K562 (cell line): ENCODE data around the gene C5orf52. TPM values are rescaled to one million over a fixed set of nuclear protein-coding genes. Genes with fewer than 3 reads are reported as not detected.

ENCODE experiments used
- ATAC-seq: fragments of 200-7000 bp; cut with Tn5 transposase; 3 replicates; pipeline ENCODE4 v1.9.1; 2020; ENCODE audit warnings: moderate library complexity
- BruUV-seq: library from RNA; stranded (reverse); fragments of 400-500 nt; replicated peaks from 2 replicates; lab custom pipeline; 2021; lab: Mats Ljungman, UMichigan
- CTCF ChIA-PET: fragments of 300-600 bp; formaldehyde crosslinking; extraction: SDS; loops from one replicate; lab custom pipeline; 2021; ENCODE audit warnings: low intra/inter-chr PET ratio; lab: Yijun Ruan, JAX
- POLR2A ChIA-PET: fragments of 300-600, 350-650 bp; sonication (Branson Sonifier 250); formaldehyde crosslinking; extraction: SDS; loops from one replicate; lab custom pipeline; 2021; ENCODE audit warnings: antibody characterized with exemption, inconsistent platforms; lab: Yijun Ruan, JAX
- DNase-seq, 4 experiments: peaks; one replicate each; pipeline versions ENCODE4 v3.0.0 to v3.0.0-alpha.2; 2011 to 2018; ENCODE audit warnings: low spot score in 3 of 4, mixed read lengths in 3 of 4; ENCODE audit errors: extremely low read depth in 1 of 4
- FAIRE-seq: peaks from 2 replicates; lab custom pipeline; 2011; peaks lifted over from hg19 to GRCh38; lab: Jason Lieb, UNC
- H2AFZ ChIP-seq: 2 replicates; pipeline ENCODE4 v1.6.0; 2011; ENCODE audit warnings: low read depth, low read length, control low read depth, inconsistent platforms
- H3K27ac ChIP-seq: fragments of 200-600 bp; 3 replicates; pipeline ENCODE4 v1.8.0; 2011; ENCODE audit warnings: low read depth, mild to moderate bottlenecking, control low read depth, inconsistent platforms, low read length, moderate library complexity, mixed read lengths; ENCODE audit errors: extremely low read depth
- H3K27me3 ChIP-seq, 2 experiments: fragments of 300-600 bp in 1 of 2; 2 replicates in 1 of 2; 3 replicates in 1 of 2; pipeline versions ENCODE4 v1.6.0 to v1.8.0; 2011; ENCODE audit warnings: inconsistent platforms in 2 of 2, low read length in 2 of 2, mild to moderate bottlenecking in 1 of 2, mixed read lengths in 1 of 2, moderate library complexity in 1 of 2; ENCODE audit not compliant: control insufficient read depth in 2 of 2, insufficient read depth in 2 of 2
- H3K36me3 ChIP-seq: fragments of 300-600 bp; 3 replicates; pipeline ENCODE4 v1.8.0; 2011; ENCODE audit warnings: mild to moderate bottlenecking, low read length, inconsistent platforms; ENCODE audit not compliant: control insufficient read depth, insufficient read depth
- H3K4me1 ChIP-seq, 2 experiments: fragments of 200-600 bp in 1 of 2; replicated peaks in 1 of 2; 2 replicates in 1 of 2; 3 replicates in 1 of 2; pipeline versions ENCODE4 v1.5.1 to v1.8.0; 2011; ENCODE audit warnings: inconsistent platforms in 2 of 2, low read length in 2 of 2, mild to moderate bottlenecking in 1 of 2, mixed read lengths in 1 of 2, moderate library complexity in 1 of 2; ENCODE audit not compliant: control insufficient read depth in 2 of 2, insufficient read depth in 2 of 2
- H3K4me2 ChIP-seq: 2 replicates; pipeline ENCODE4 v1.6.1; 2011; ENCODE audit warnings: low read length, control low read depth, inconsistent platforms, mixed read lengths; ENCODE audit not compliant: insufficient read depth
- H3K4me3 ChIP-seq: fragments of 200-600 bp; sonication (generic), shearing (Covaris generic); 2 replicates; pipeline ENCODE4 v1.5.1; 2016; ENCODE audit warnings: control low read depth, inconsistent platforms
- H3K79me2 ChIP-seq: fragments of 200-600 bp; 3 replicates; pipeline ENCODE4 v1.8.0; 2011; ENCODE audit warnings: low read length, inconsistent platforms; ENCODE audit not compliant: control insufficient read depth, insufficient read depth
- H3K9ac ChIP-seq, 2 experiments: 2 replicates each; pipeline versions ENCODE4 v1.6.0 to v1.6.1; 2011; ENCODE audit warnings: low read depth in 2 of 2, low read length in 2 of 2, control low read depth in 1 of 2, inconsistent platforms in 1 of 2, mild to moderate bottlenecking in 1 of 2, mixed read lengths in 1 of 2; ENCODE audit not compliant: insufficient read depth in 1 of 2
- H3K9me1 ChIP-seq: one replicate; pipeline ENCODE4 v1.6.0; 2011; ENCODE audit warnings: inconsistent platforms, mild to moderate bottlenecking, low read length, moderate library complexity; ENCODE audit not compliant: control insufficient read depth, insufficient read depth
- H3K9me3 ChIP-seq: replicated peaks from 2 replicates; pipeline ENCODE4 v1.5.1; 2011; ENCODE audit warnings: low read depth, low read length, inconsistent platforms; ENCODE audit not compliant: control insufficient read depth, insufficient read depth
- H4K20me1 ChIP-seq: replicated peaks from 2 replicates; pipeline ENCODE4 v1.6.1; 2011; ENCODE audit warnings: low read length, inconsistent platforms, mixed read lengths; ENCODE audit not compliant: control insufficient read depth, insufficient read depth
- CHD2 ChIP-seq: IDR thresholded peaks from 2 replicates; pipeline ENCODE4 v1.6.1; 2011; ENCODE audit warnings: low read depth, low read length
- CTCFL ChIP-seq: IDR thresholded peaks from 2 replicates; pipeline ENCODE4 v1.6.1; 2011; ENCODE audit warnings: borderline replicate concordance, low read depth, mild to moderate bottlenecking, moderate library complexity, low read length; ENCODE audit not compliant: insufficient read depth, poor library complexity, severe bottlenecking
- E2F6 ChIP-seq, 2 experiments: IDR thresholded peaks; 2 replicates each; pipeline ENCODE4 v1.6.1; 2011; ENCODE audit warnings: borderline replicate concordance in 1 of 2, control low read depth in 1 of 2, low read depth in 1 of 2, low read length in 1 of 2, mild to moderate bottlenecking in 1 of 2, mixed read lengths in 1 of 2, moderate library complexity in 1 of 2; ENCODE audit not compliant: insufficient read depth in 1 of 2, insufficient read length in 1 of 2, poor library complexity in 1 of 2, severe bottlenecking in 1 of 2; ENCODE audit errors: extremely low read depth in 1 of 2
- ID3 ChIP-seq, 2 experiments: fragments of 250-450 bp in 1 of 2; fragments of 450-650 bp in 1 of 2; sonication (Bioruptor Pico) in 1 of 2; IDR thresholded peaks; 2 replicates each; pipeline versions ENCODE4 v1.6.1 to v1.8.0; 2016 to 2021; ENCODE audit warnings: mild to moderate bottlenecking in 2 of 2, moderate library complexity in 2 of 2, missing compliant biosample characterization in 1 of 2, missing genetic modification characterization in 1 of 2
- LARP7 ChIP-seq: fragments of 450-650 bp; IDR thresholded peaks from 2 replicates; pipeline ENCODE4 v1.6.1; 2016
- MTA3 ChIP-seq: fragments of 450-650 bp; formaldehyde crosslinking; IDR thresholded peaks from 2 replicates; pipeline ENCODE4 v1.6.1; 2017; ENCODE audit warnings: mild to moderate bottlenecking, borderline replicate concordance
- NUFIP1 ChIP-seq: fragments of 450-650 bp; IDR thresholded peaks from 2 replicates; pipeline ENCODE4 v1.6.1; 2018; ENCODE audit not compliant: partially characterized antibody
- POLR2H ChIP-seq: IDR thresholded peaks from 2 replicates; pipeline ENCODE4 v1.6.1; 2016; ENCODE audit warnings: missing genetic modification characterization, low read depth, mild to moderate bottlenecking, control low read depth, missing compliant biosample characterization, moderate library complexity
- YBX1 ChIP-seq: fragments of 450-650 bp; IDR thresholded peaks from 2 replicates; pipeline ENCODE4 v1.7.1; 2016; ENCODE audit warnings: mild to moderate bottlenecking
- ZNF12 ChIP-seq: sonication (generic); formaldehyde crosslinking; IDR thresholded peaks from 2 replicates; pipeline ENCODE4 v1.4.0; 2020; ENCODE audit warnings: mild to moderate bottlenecking, missing genetic modification reagents
- ZNF24 ChIP-seq: fragments of 450-650 bp; IDR thresholded peaks from 2 replicates; pipeline ENCODE4 v1.6.1; 2016
- ZNF253 ChIP-seq: fragments of 250-450 bp; sonication (Bioruptor Pico); conservative IDR thresholded peaks from 2 replicates; pipeline ENCODE4 v1.6.1; 2021; ENCODE audit warnings: mild to moderate bottlenecking
- ZNF324 ChIP-seq: fragments of 250-450 bp; sonication (Bioruptor Pico); IDR thresholded peaks from 2 replicates; pipeline ENCODE4 v1.4.0; 2020; ENCODE audit warnings: mild to moderate bottlenecking
- ZSCAN32 ChIP-seq: fragments of 450-650 bp; formaldehyde crosslinking; IDR thresholded peaks from 2 replicates; pipeline ENCODE4 v1.4.0; 2020; ENCODE audit warnings: mild to moderate bottlenecking, moderate library complexity
- WGBS: fragments of 100-300 bp; shearing (Covaris generic); methylation state at CpG from one replicate; pipeline ENCODE4 v1.1.6; 2016; ENCODE audit warnings: low coverage, mixed read lengths; ENCODE audit not compliant: insufficient coverage; ENCODE audit errors: missing lambda C conversion rate; 5-methylcytosine and 5-hydroxymethylcytosine counted together
- in situ Hi-C: fragments of 300-500 bp; cut with MboI; formaldehyde crosslinking; loops from 4 replicates; pipeline ENCODE4 v1.15.0; 2018; ENCODE audit warnings: inconsistent platforms, mixed read lengths
- intact Hi-C: fragments of 100-400 bp; cut with micrococcal nuclease; formaldehyde crosslinking; loops from 2 replicates; pipeline ENCODE4 v1.14.2; 2022
- polyA plus RNA-seq, 8 experiments: library from polyadenylated mRNA; depleted of rRNA in 4 of 8; stranded (reverse) in 5 of 8; unstranded in 3 of 8; fragments of >200 nt; fragmentation: Nextera tagmentation in 2 of 8; fragmentation: Illumina TruSeq in 1 of 8; extraction: Ambion mirVana in 2 of 8; extraction: Trizol in 1 of 8; gene quantifications; 2 replicates each; pipeline versions ENCODE4 v1.2.1 to v1.2.3, GENCODE V29; 2011 to 2014; ENCODE audit warnings: inconsistent platforms in 1 of 8, missing spikeins in 1 of 8
- total RNA-seq, 7 experiments: library from RNA; depleted of rRNA in 6 of 7; stranded (reverse); fragments of >200 nt in 6 of 7; fragmentation: Illumina TruSeq in 2 of 7; extraction: Trizol in 2 of 7; gene quantifications; 2 replicates each; pipeline versions ENCODE4 v1.2.1 to v1.2.3, GENCODE V29; 2011 to 2021; ENCODE audit warnings: low replicate concordance in 1 of 7

The C5orf52 gene
- total and polyA plus RNA-seq, 9 of the 15 experiments (the other 6 are each of a cell fraction or from before 2014, with no cell fraction given), result not detected

- Histone ChIP-seq H3K27me3 (peaks cover 10 to 34% of the 10 kb centered on the region in 2 experiments), H2AFZ (no peak overlapping the region), H3K27ac (no peak overlapping the region), H3K9me3 (no peaks in the 10 kb centered on the region), H3K4me3 (no peak overlapping the region), H4K20me1 (no peaks in the 10 kb centered on the region), H3K9ac (no peak overlapping the region), H3K36me3 (no peaks in the 10 kb centered on the region), H3K9me1 (no peaks in the 10 kb centered on the region), H3K79me2 (no peaks in the 10 kb centered on the region), H3K4me1 (no peaks in the 10 kb centered on the region), H3K4me2 (no peak overlapping the region)
- CTCF ChIA-PET, result no interaction called here
- no TSS peak for BruUV-seq
- TF ChIP-seq MTA3 (no peak), ID3 (CRISPR knock-in tag; IDR thresholded peaks at IDR 0.05) (no peak), ID3 (tag; IDR thresholded peaks at IDR 0.05) (no peak), NUFIP1 (no peak), ZNF253 (no peak)
- DNase-seq (no peak), ATAC-seq (no peak), FAIRE-seq (no peak)
- intact Hi-C loops, result no loop called here
- WGBS, result 2% methylated on average over 9 of the region's 9 CpGs
- in situ Hi-C loops, result no loop called here
- POLR2A ChIA-PET, result no interaction called here
Measured at GRCh38 chr5:157679801-157680200, 8.5 kb downstream of the C5orf52 start.

- DNase-seq (no peak), ATAC-seq (no peak), FAIRE-seq (no peak)
- Histone ChIP-seq H2AFZ (no peak overlapping the region), H3K4me3 (no peak overlapping the region), H3K4me1 (no peaks in the 10 kb centered on the region), H3K9ac (no peak overlapping the region), H3K4me2 (no peak overlapping the region), H3K9me1 (no peaks in the 10 kb centered on the region), H3K27me3 (peaks cover 10 to 34% of the 10 kb centered on the region in 2 experiments), H3K9me3 (no peaks in the 10 kb centered on the region), H3K27ac (no peak overlapping the region), H4K20me1 (no peaks in the 10 kb centered on the region), H3K79me2 (no peaks in the 10 kb centered on the region), H3K36me3 (no peaks in the 10 kb centered on the region)
- in situ Hi-C loops, result no loop called here
- WGBS, result 0% methylated on average over 2 of the region's 2 CpGs
- no TSS peak for BruUV-seq
- POLR2A ChIA-PET, result no interaction called here
- CTCF ChIA-PET, result no interaction called here
- intact Hi-C loops, result no loop called here
- no peak for TF ChIP-seq ZNF324 (CRISPR knock-in tag)
- TF ChIP-seq ZNF24, result no peak
- TF ChIP-seq POLR2H (tag), result no peak
- TF ChIP-seq ZNF12 (CRISPR knock-in tag), result no peak
- TF ChIP-seq CHD2, result no peak
- no peak for TF ChIP-seq CTCFL
- TF ChIP-seq ZSCAN32, result no peak
- no peak for TF ChIP-seq E2F6 (IDR thresholded peaks at IDR 0.05; ENCODE audit: borderline replicate concordance in 1 of 2, extremely low read depth in 1 of 2, insufficient read depth in 1 of 2, insufficient read length in 1 of 2, low read depth in 1 of 2, low read length in 1 of 2, poor library complexity in 1 of 2, severe bottlenecking in 1 of 2)
- no peak for TF ChIP-seq LARP7
- TF ChIP-seq YBX1, result no peak
Measured at GRCh38 chr5:157680239-157680638, 8.9 kb downstream of the C5orf52 start.
